Measurements from ENCODE around the gene COG5. TPM values are rescaled to one million over a fixed set of nuclear protein-coding genes. Genes with fewer than 3 reads are reported as not detected.

The COG5 gene
- total RNA-seq, 1 donor from 2014 or later, result 26.8 TPM

DNA sequence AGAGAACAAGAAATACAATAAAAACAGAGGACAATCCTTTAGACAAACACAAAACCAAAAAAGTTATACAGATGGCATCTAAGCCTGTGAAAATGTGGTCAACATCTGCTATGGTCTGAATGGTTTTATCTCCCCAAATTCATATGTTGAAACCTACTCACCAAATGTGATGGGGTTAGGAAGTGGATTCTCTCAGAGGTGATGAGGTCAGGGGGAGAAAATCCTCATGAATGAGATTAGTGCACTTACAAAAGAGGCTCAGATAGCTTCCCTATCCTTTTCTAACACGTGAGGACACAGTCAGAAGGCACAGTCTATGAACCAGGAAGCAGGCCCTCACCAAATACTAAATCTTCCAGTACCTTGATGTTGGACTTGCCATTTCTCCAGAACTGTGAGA is 241.7 kb downstream of the COG5 start:
- H3K27ac Mint-ChIP-seq (ENCODE audit: unreplicated experiment), result no peak overlapping the region
- DNase-seq (ENCODE audit: low read depth, low spot score), result no peak
- peaks cover 9% of the 10 kb centered on the region for H3K9me3 Mint-ChIP-seq

DNA sequence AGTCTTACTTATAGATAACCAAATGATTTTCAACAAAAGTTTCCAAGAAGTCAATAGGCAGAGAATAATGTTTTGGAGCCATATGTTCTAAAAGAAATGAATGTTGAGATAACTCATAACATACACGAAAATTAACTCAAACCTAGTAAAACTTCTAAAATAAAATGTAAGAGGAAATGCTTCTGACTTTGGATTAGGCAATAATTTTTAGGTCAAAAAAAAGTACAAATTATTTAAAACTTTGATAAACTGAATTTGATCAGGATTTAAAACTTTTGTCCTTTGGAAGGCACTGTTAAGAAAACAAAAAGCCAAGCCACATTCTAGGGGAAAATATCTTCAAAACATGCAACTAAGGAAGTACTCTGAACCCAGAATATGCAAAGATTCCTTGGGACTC is 242.1 kb downstream of the COG5 start:
- DNase-seq (ENCODE audit: low read depth, low spot score), result no peak
- no peak overlapping the region for H3K4me3 Mint-ChIP-seq
- TF ChIP-seq, protein P1, sequence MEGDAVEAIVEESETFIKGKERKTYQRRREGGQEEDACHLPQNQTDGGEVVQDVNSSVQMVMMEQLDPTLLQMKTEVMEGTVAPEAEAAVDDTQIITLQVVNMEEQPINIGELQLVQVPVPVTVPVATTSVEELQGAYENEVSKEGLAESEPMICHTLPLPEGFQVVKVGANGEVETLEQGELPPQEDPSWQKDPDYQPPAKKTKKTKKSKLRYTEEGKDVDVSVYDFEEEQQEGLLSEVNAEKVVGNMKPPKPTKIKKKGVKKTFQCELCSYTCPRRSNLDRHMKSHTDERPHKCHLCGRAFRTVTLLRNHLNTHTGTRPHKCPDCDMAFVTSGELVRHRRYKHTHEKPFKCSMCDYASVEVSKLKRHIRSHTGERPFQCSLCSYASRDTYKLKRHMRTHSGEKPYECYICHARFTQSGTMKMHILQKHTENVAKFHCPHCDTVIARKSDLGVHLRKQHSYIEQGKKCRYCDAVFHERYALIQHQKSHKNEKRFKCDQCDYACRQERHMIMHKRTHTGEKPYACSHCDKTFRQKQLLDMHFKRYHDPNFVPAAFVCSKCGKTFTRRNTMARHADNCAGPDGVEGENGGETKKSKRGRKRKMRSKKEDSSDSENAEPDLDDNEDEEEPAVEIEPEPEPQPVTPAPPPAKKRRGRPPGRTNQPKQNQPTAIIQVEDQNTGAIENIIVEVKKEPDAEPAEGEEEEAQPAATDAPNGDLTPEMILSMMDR (conservative IDR thresholded peaks at IDR 0.05), result no peak
- peaks cover 12% of the 10 kb centered on the region for H3K36me3 Mint-ChIP-seq (ENCODE audit: low read depth)
- no peak overlapping the region for H3K27ac Mint-ChIP-seq (ENCODE audit: unreplicated experiment)
- no peaks in the 10 kb centered on the region for H3K27me3 Mint-ChIP-seq (ENCODE audit: low read depth)
- peaks cover 3% of the 10 kb centered on the region for H3K4me1 Mint-ChIP-seq
- H3K9me3 Mint-ChIP-seq, result peaks cover 6% of the 10 kb centered on the region

More for the DNA sequence above, 241.7 kb downstream of the COG5 start:
- Mint-ChIP-seq H3K27me3 (ENCODE audit: low read depth) (no peaks in the 10 kb centered on the region), H3K4me3 (no peak overlapping the region), H3K4me1 (peaks cover 3% of the 10 kb centered on the region), H3K36me3 (ENCODE audit: low read depth) (peaks cover 16% of the 10 kb centered on the region)
- TF ChIP-seq, protein P1 (conservative IDR thresholded peaks at IDR 0.05), result no peak

DNA sequence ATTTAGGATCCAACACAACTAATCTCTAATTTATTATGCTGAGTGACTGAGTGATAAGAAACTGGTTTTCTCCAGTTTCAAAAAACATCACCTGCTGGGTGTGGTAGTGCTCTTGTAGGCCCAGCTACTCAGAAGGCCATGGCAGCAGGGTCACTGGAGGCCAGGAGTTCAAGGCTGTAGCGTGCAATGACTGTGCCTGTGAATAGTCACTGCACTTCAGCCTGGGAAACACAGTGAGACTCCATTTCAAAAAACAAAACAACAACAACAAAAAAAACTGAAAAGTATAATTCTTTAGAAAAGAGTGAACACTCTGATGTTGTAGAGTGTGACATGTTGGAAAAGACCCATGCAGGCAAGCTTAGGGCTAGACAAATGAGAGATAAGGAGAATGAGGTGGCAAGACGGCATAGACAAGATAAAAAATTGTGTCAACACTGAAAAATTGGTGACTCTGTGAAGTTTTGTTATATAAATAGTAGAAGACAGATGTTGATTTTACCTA is 243.9 kb downstream of the COG5 start:
- H3K27ac Mint-ChIP-seq (ENCODE audit: unreplicated experiment), result no peak overlapping the region
- TF ChIP-seq, protein P1 (conservative IDR thresholded peaks at IDR 0.05), result no peak

DNA sequence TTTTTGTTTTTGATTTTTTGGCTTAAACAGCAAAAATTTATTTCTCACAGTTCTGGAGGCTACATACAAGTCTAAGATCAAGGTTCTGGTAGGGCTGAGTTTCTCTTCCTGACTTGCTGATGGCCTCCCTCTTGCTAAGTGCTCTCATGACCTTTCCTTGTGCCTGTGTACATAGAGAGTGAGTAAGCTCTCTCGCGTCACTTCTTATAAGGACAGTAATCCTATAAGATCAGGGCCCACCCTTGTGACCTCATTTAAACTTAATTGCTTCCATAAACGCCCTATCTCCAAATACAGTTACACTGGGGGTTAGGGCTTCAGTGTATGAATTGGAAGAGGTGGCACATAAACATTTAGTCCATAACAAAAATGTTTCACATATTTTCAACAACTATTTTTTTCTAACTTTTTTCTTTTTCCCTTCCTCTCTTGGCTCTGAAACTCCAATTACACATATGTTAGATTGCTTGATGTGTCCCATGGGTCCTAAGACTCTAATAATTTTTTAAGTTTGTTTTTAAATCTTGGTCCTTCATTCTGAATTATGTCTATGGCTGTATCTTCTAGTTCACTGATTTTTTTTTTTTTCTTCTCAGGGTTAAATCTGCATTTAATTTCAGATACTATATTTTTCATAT is 245.1 kb downstream of the COG5 start:
- H3K27me3 Mint-ChIP-seq (ENCODE audit: low read depth), result no peaks in the 10 kb centered on the region
- TF ChIP-seq, protein P1 (conservative IDR thresholded peaks at IDR 0.05), result no peak
- no peak overlapping the region for H3K4me3 Mint-ChIP-seq
- H3K9me3 Mint-ChIP-seq, result no peaks in the 10 kb centered on the region
- H3K27ac Mint-ChIP-seq (ENCODE audit: unreplicated experiment), result no peak overlapping the region
- peaks cover 3% of the 10 kb centered on the region for H3K4me1 Mint-ChIP-seq
- DNase-seq (ENCODE audit: low read depth, low spot score), result no peak
- H3K36me3 Mint-ChIP-seq (ENCODE audit: low read depth), result peaks cover 11% of the 10 kb centered on the region

More for the DNA sequence above, 243.9 kb downstream of the COG5 start:
- H3K27me3 Mint-ChIP-seq (ENCODE audit: low read depth), result no peaks in the 10 kb centered on the region
- H3K4me3 Mint-ChIP-seq, result no peak overlapping the region
- no peaks in the 10 kb centered on the region for H3K9me3 Mint-ChIP-seq
- no peak for DNase-seq (ENCODE audit: low read depth, low spot score)
- peaks cover 3% of the 10 kb centered on the region for H3K4me1 Mint-ChIP-seq
- H3K36me3 Mint-ChIP-seq (ENCODE audit: low read depth), result peaks cover 11% of the 10 kb centered on the region

DNA sequence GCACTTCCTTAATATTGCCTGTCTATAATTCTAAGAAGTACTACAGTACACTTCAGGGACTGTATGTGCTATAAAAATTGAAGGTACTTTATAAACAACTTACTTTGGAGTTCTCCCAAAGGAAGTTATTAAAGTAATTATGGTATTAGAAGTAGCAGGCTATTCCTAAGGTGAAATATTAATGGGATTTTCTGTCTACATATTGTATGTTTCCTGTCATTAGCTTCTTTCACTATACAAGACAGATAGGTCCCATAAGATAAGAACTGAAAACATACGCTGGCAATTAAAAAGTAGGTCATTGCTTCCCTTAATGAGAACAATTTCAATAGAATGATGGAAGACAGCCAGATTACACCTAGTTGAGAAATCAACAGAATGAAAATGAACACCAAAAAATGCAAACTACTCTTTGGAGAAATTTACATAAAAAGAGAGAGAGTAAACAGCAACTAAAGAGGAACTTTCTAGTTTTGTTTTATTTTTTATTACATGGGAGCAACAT is 248.0 kb downstream of the COG5 start:
- peaks cover 8% of the 10 kb centered on the region for H3K36me3 Mint-ChIP-seq (ENCODE audit: low read depth)
- no peak overlapping the region for H3K27ac Mint-ChIP-seq (ENCODE audit: unreplicated experiment)
- H3K9me3 Mint-ChIP-seq, result no peaks in the 10 kb centered on the region
- no peak overlapping the region for H3K4me3 Mint-ChIP-seq
- H3K27me3 Mint-ChIP-seq (ENCODE audit: low read depth), result no peaks in the 10 kb centered on the region
- DNase-seq (ENCODE audit: low read depth, low spot score), result no peak
- peaks cover 3% of the 10 kb centered on the region for H3K4me1 Mint-ChIP-seq
- TF ChIP-seq, protein P1 (conservative IDR thresholded peaks at IDR 0.05), result no peak

Data from neural crest cell (in vitro differentiated cells).